Ramos (cell line): ENCODE data around the gene ZNF337.
"Not testable (repeated sequence)": the region's sequence is repeated elsewhere in the genome, so short reads cannot be mapped to it uniquely, and the experiment has no call there.

Source experiments
- in situ Hi-C: fragments of 300-500 bp; cut with MboI; formaldehyde crosslinking; loops from one replicate; pipeline ENCODE4 v1.14.3; 2022; ENCODE audit warnings: low sequenced_read_pairs; ENCODE audit not compliant: unreplicated experiment

ZNF337 gene

GRCh38 chr20:25632940-25633790 is 63.5 kb downstream of the ZNF337 start:
- in situ Hi-C loops = no loop called here

GRCh38 chr20:25630615-25631014 is 66.0 kb downstream of the ZNF337 start:
- in situ Hi-C loops = not testable (repeated sequence)

- in situ Hi-C loops = no loop called here
Observed at GRCh38 chr20:25629816-25630499, 66.7 kb downstream of the ZNF337 start.

GRCh38 chr20:25626779-25627178 is 69.9 kb downstream of the ZNF337 start:
- in situ Hi-C loops = no loop called here

- in situ Hi-C loops = no loop called here
Observed at GRCh38 chr20:25624500-25624939, 72.1 kb downstream of the ZNF337 start.
